Parathyroid adenoma (tissue), 2 donors: ENCODE measurements around the gene GRIK2.

Experiments used
- H2AFZ ChIP-seq: fragments of 300-600 bp; sonication (generic); one replicate; pipeline ENCODE4 v1.7.0; 2017; ENCODE audit warnings: antibody characterized with exemption, mild to moderate bottlenecking
- H3K27ac ChIP-seq: fragments of 300-600 bp; sonication (generic); one replicate; pipeline ENCODE4 v1.7.0; 2017
- H3K27me3 ChIP-seq: fragments of 300-600 bp; sonication (generic); one replicate; pipeline ENCODE4 v1.7.0; 2017; ENCODE audit warnings: low read length; ENCODE audit not compliant: control insufficient read depth, insufficient read depth
- H3K36me3 ChIP-seq: fragments of 300-600 bp; sonication (generic); one replicate; pipeline ENCODE4 v1.7.0; 2017; ENCODE audit warnings: low read length; ENCODE audit not compliant: control insufficient read depth, insufficient read depth
- H3K4me1 ChIP-seq: fragments of 300-600 bp; sonication (generic); one replicate; pipeline ENCODE4 v1.7.0; 2017; ENCODE audit warnings: control low read depth
- H3K4me2 ChIP-seq: fragments of 300-600 bp; sonication (generic); one replicate; pipeline ENCODE4 v1.7.0; 2017; ENCODE audit warnings: low read length
- H3K4me3 ChIP-seq: fragments of 300-600 bp; sonication (generic); one replicate; pipeline ENCODE4 v1.7.0; 2017; ENCODE audit warnings: low read depth, low read length
- H3K79me2 ChIP-seq: fragments of 300-600 bp; sonication (generic); one replicate; pipeline ENCODE4 v1.7.0; 2017; ENCODE audit warnings: control low read depth
- H3K9ac ChIP-seq: fragments of 300-600 bp; sonication (generic); one replicate; pipeline ENCODE4 v1.7.0; 2017; ENCODE audit warnings: mild to moderate bottlenecking
- H3K9me3 ChIP-seq: fragments of 300-600 bp; sonication (generic); one replicate; pipeline ENCODE4 v1.7.0; 2017; ENCODE audit warnings: low read length; ENCODE audit not compliant: control insufficient read depth
- TF ChIP-seq, protein P1 (sequence below): fragments of 300-600 bp; sonication (generic); IDR thresholded peaks from one replicate; pipeline ENCODE4 v1.7.0; 2017; ENCODE audit warnings: antibody characterized with exemption, mild to moderate bottlenecking
- donor health status: primary hyperparathyroidism.

The GRIK2 gene

GRCh38 chr6:101534821-101535220 is 141.3 kb downstream of the GRIK2 start:
- H3K9ac ChIP-seq = no peak overlapping the region
- TF ChIP-seq, protein P1, sequence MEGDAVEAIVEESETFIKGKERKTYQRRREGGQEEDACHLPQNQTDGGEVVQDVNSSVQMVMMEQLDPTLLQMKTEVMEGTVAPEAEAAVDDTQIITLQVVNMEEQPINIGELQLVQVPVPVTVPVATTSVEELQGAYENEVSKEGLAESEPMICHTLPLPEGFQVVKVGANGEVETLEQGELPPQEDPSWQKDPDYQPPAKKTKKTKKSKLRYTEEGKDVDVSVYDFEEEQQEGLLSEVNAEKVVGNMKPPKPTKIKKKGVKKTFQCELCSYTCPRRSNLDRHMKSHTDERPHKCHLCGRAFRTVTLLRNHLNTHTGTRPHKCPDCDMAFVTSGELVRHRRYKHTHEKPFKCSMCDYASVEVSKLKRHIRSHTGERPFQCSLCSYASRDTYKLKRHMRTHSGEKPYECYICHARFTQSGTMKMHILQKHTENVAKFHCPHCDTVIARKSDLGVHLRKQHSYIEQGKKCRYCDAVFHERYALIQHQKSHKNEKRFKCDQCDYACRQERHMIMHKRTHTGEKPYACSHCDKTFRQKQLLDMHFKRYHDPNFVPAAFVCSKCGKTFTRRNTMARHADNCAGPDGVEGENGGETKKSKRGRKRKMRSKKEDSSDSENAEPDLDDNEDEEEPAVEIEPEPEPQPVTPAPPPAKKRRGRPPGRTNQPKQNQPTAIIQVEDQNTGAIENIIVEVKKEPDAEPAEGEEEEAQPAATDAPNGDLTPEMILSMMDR = no peak
- no peak overlapping the region for H3K4me2 ChIP-seq
- no peak overlapping the region for H3K27ac ChIP-seq
- no peaks in the 10 kb centered on the region for H3K9me3 ChIP-seq
- no peaks in the 10 kb centered on the region for H3K27me3 ChIP-seq
- H3K4me3 ChIP-seq = no peak overlapping the region
- H3K4me1 ChIP-seq = no peaks in the 10 kb centered on the region
- no peaks in the 10 kb centered on the region for H3K79me2 ChIP-seq
- H3K36me3 ChIP-seq = no peaks in the 10 kb centered on the region
- no peak overlapping the region for H2AFZ ChIP-seq

DNA sequence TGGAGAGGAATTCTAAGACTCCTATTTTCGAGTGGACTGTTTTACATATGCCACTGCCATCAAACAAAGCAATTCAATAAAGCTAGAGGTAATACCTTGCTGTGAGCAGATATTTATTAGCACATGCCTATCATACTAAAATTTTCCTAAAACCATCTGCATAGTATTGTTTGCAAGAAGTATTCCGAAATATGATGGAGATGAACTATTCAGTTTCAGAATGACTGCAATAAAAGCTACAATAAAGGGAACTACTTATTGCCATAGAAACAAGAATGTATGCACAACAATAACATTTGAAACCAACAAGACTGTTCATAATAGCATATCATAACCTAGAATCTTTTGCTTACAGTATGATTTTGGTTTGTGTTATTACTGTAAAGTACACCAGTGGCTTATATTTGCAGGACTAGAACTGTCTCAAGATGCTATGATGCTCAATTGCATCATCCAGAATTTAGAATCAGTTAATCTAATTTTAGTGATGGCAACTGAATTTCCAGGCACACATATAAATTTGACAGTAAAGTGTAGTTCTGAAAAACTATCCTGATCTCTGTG is 144.3 kb downstream of the GRIK2 start:
- H3K4me3 ChIP-seq = no peak overlapping the region
- H3K36me3 ChIP-seq = no peaks in the 10 kb centered on the region
- no peak overlapping the region for H3K9ac ChIP-seq
- H2AFZ ChIP-seq = no peak overlapping the region
- H3K4me2 ChIP-seq = no peak overlapping the region
- TF ChIP-seq, protein P1 = no peak
- H3K9me3 ChIP-seq = no peaks in the 10 kb centered on the region
- no peaks in the 10 kb centered on the region for H3K4me1 ChIP-seq
- no peaks in the 10 kb centered on the region for H3K79me2 ChIP-seq
- no peaks in the 10 kb centered on the region for H3K27me3 ChIP-seq
- no peak overlapping the region for H3K27ac ChIP-seq

DNA sequence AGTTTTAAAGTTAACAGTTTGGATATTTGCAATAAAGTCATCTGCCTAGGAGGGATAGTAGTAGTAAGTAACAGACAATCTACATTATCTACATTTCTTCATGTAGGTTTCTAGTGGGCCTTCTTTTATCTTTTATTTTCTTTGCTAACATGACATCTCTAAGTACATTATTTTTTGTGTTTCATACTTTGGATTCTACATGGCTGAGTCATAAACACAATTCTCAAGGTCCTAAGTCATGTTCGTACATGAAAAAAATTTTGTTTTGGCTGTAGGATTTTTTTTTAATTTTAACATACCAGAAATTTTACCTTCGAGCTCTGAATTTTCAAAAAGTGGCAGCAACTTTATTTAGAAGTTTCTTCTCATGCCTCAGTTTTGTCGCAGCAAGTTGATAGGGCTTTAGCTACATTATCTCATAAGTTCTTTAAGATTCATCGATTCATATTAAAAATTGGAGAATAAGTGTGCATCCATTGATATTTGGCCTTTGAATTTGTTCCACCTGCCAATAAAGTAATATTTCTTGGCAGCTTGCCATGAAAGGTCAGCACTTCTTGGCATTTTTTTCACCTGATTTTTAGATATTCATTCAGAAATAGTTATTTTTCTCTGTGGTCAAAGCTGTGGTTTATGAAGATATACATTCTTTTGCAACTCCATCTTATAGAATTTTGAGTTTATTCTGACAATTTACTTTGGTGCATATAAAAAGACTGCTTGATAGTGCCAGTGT is 146.2 kb downstream of the GRIK2 start:
- TF ChIP-seq, protein P1 = no peak
- Histone ChIP-seq H3K4me1 (no peaks in the 10 kb centered on the region), H3K4me3 (no peak overlapping the region), H3K27ac (no peak overlapping the region), H3K9ac (no peak overlapping the region), H3K4me2 (no peak overlapping the region), H3K36me3 (no peaks in the 10 kb centered on the region), H3K79me2 (no peaks in the 10 kb centered on the region), H3K27me3 (no peaks in the 10 kb centered on the region), H3K9me3 (no peaks in the 10 kb centered on the region), H2AFZ (no peak overlapping the region)

- no peaks in the 10 kb centered on the region for H3K36me3 ChIP-seq
- no peak overlapping the region for H2AFZ ChIP-seq
- no peaks in the 10 kb centered on the region for H3K9me3 ChIP-seq
- no peaks in the 10 kb centered on the region for H3K4me1 ChIP-seq
- H3K4me2 ChIP-seq = no peak overlapping the region
- H3K27ac ChIP-seq = no peak overlapping the region
- no peaks in the 10 kb centered on the region for H3K27me3 ChIP-seq
- TF ChIP-seq, protein P1 = no peak
- no peaks in the 10 kb centered on the region for H3K79me2 ChIP-seq
- H3K9ac ChIP-seq = no peak overlapping the region
- no peak overlapping the region for H3K4me3 ChIP-seq
Observed at GRCh38 chr6:101541894-101542293, 148.4 kb downstream of the GRIK2 start.

GRCh38 chr6:101543796-101544195 is 150.3 kb downstream of the GRIK2 start:
- Histone ChIP-seq H2AFZ (no peak overlapping the region), H3K4me3 (no peak overlapping the region), H3K4me1 (no peaks in the 10 kb centered on the region), H3K27ac (no peak overlapping the region), H3K9me3 (no peaks in the 10 kb centered on the region), H3K79me2 (no peaks in the 10 kb centered on the region), H3K36me3 (no peaks in the 10 kb centered on the region), H3K9ac (no peak overlapping the region), H3K4me2 (no peak overlapping the region), H3K27me3 (no peaks in the 10 kb centered on the region)
- TF ChIP-seq, protein P1 = no peak
